ENCODE data around the gene DIP2B.
A peak's percentile ranks its signal among the peaks of the same experiment; 100 is the strongest.

The DIP2B gene

GRCh38 chr12:50614167-50614759 is 109.5 kb downstream of the DIP2B start:
- DNase-seq, result no peak

GRCh38 chr12:50615145-50615906 is 110.5 kb downstream of the DIP2B start:
- DNase-seq, result no peak

- no peak for DNase-seq
Observed at GRCh38 chr12:50615907-50616296, 111.1 kb downstream of the DIP2B start.

- no peak for DNase-seq
Observed at GRCh38 chr12:50617657-50618056, 112.9 kb downstream of the DIP2B start.

- no peak for DNase-seq
Observed at GRCh38 chr12:50618864-50619609, 114.3 kb downstream of the DIP2B start.

- no peak for DNase-seq
Observed at GRCh38 chr12:50619610-50619958, 114.8 kb downstream of the DIP2B start.

GRCh38 chr12:50620109-50620977 is 115.6 kb downstream of the DIP2B start:
- DNase-seq, result peak; percentile 51 to 62 (median 59)

GRCh38 chr12:50620978-50621360 is 116.2 kb downstream of the DIP2B start:
- DNase-seq, result no peak

- DNase-seq, result no peak
Observed at GRCh38 chr12:50621399-50622300, 116.9 kb downstream of the DIP2B start.

- no peak for DNase-seq
Observed at GRCh38 chr12:50625029-50625925, 120.5 kb downstream of the DIP2B start.

GRCh38 chr12:50626026-50626425 is 121.2 kb downstream of the DIP2B start:
- DNase-seq, result peak; percentile 39 to 74 (median 57)

- DNase-seq, result no peak
Observed at GRCh38 chr12:50627491-50627890, 122.7 kb downstream of the DIP2B start.

GRCh38 chr12:50628394-50628793 is 123.6 kb downstream of the DIP2B start:
- no peak for DNase-seq

GRCh38 chr12:50633955-50634354 is 129.2 kb downstream of the DIP2B start:
- peak; percentile 26 to 69 (median 61) for DNase-seq

GRCh38 chr12:50634379-50634778 is 129.6 kb downstream of the DIP2B start:
- no peak for DNase-seq

- no peak for DNase-seq
Observed at GRCh38 chr12:50635364-50635763, 130.6 kb downstream of the DIP2B start.

GRCh38 chr12:50635857-50636256 is 131.1 kb downstream of the DIP2B start:
- no peak for DNase-seq

GRCh38 chr12:50636505-50636904 is 131.7 kb downstream of the DIP2B start:
- DNase-seq, result no peak

- peak; percentile 54 to 84 (median 82) for DNase-seq
Observed at GRCh38 chr12:50637870-50638481, 133.2 kb downstream of the DIP2B start.

GRCh38 chr12:50638482-50638880 is 133.7 kb downstream of the DIP2B start:
- no peak for DNase-seq
